Breast epithelium (tissue), 4 donors: ENCODE results near the gene PRKN. TPM values are rescaled to one million over a fixed set of nuclear protein-coding genes. Genes with fewer than 3 reads are reported as not detected.

Source experiments
- DNase-seq, 2 donors: peaks; one replicate each; pipeline ENCODE4 v3.0.0-alpha.2; 2019; ENCODE audit warnings: low spot score in 2 of 2
- H3K27ac ChIP-seq, 2 donors: fragments of 200-600 bp; sonication (generic) in 1 of 2; one replicate each; pipeline ENCODE4 v1.5.1; 2016 to 2019; ENCODE audit warnings: mild to moderate bottlenecking in 1 of 2
- H3K27me3 ChIP-seq, 2 donors: fragments of 200-600 bp; sonication (generic) in 1 of 2; one replicate each; pipeline versions ENCODE4 v1.5.1 to v1.6.0; 2017 to 2019; ENCODE audit warnings: control low read depth in 1 of 2, mild to moderate bottlenecking in 1 of 2
- H3K36me3 ChIP-seq: fragments of 200-600 bp; one replicate; pipeline ENCODE4 v1.5.1; 2019
- H3K4me1 ChIP-seq, 2 donors: fragments of 200-600 bp; sonication (generic); one replicate each; pipeline ENCODE4 v1.5.1; 2016 to 2019; ENCODE audit warnings: control low read depth in 1 of 2
- H3K4me3 ChIP-seq, 3 donors: fragments of 200-600 bp; sonication (generic); 1 replicate in 2 of 3; 2 replicates in 1 of 3; pipeline ENCODE4 v1.5.1; 2016 to 2019; ENCODE audit warnings: mild to moderate bottlenecking in 3 of 3, moderate library complexity in 2 of 3
- H3K9me3 ChIP-seq, 2 donors: fragments of 200-600 bp; sonication (generic) in 1 of 2; one replicate each; pipeline ENCODE4 v1.5.1; 2016 to 2019; ENCODE audit warnings: control low read depth in 1 of 2
- CTCF ChIP-seq, 3 donors: fragments of 450-650 bp; IDR thresholded peaks; one replicate each; pipeline ENCODE4 v1.5.1; 2016 to 2017; ENCODE audit warnings: antibody characterized with exemption in 3 of 3, mild to moderate bottlenecking in 3 of 3, moderate library complexity in 3 of 3
- POLR2A ChIP-seq: fragments of 450-650 bp; IDR thresholded peaks from one replicate; pipeline ENCODE4 v1.6.1; 2016; ENCODE audit warnings: antibody characterized with exemption, mild to moderate bottlenecking, moderate library complexity
- POLR2AphosphoS5 ChIP-seq, 3 donors: sonication (generic); formaldehyde crosslinking; IDR thresholded peaks; one replicate each; pipeline ENCODE4 v1.6.1; 2017; ENCODE audit warnings: antibody characterized with exemption in 3 of 3
- intact Hi-C: fragments of 100-400 bp; cut with DNase I; formaldehyde crosslinking; loops from one replicate; pipeline ENCODE4 v1.15.1; 2023; ENCODE audit warnings: low total_unique reads
- total RNA-seq, 3 donors: library from RNA; depleted of rRNA; stranded (reverse); fragments of >200 nt; gene quantifications; one replicate each; pipeline ENCODE4 v1.1.0, GENCODE V29; 2016

PRKN gene
- total RNA-seq, 3 donors from 2014 or later = 7.2 to 19.0 (median 11.2) TPM

- no peaks in the 10 kb centered on the region for H3K9me3 ChIP-seq
- intact Hi-C loops = no loop called here
- no peak for DNase-seq
- no peak for TF ChIP-seq POLR2A
- no peak for TF ChIP-seq POLR2AphosphoS5 (IDR thresholded peaks at IDR 0.05)
- no peak for TF ChIP-seq CTCF (IDR thresholded peaks at IDR 0.05)
- no peaks in the 10 kb centered on the region for H3K4me1 ChIP-seq
- H3K4me3 ChIP-seq = no peak overlapping the region
- H3K27ac ChIP-seq = no peak overlapping the region
- H3K27me3 ChIP-seq = no peaks in the 10 kb centered on the region
- H3K36me3 ChIP-seq = no peaks in the 10 kb centered on the region
Observed at GRCh38 chr6:162147805-162148204, 579.8 kb downstream of the PRKN start.

- TF ChIP-seq POLR2A = no peak
- no peak for TF ChIP-seq POLR2AphosphoS5 (IDR thresholded peaks at IDR 0.05)
- TF ChIP-seq CTCF (IDR thresholded peaks at IDR 0.05) = no peak
- Histone ChIP-seq H3K9me3 (no peaks in the 10 kb centered on the region), H3K27me3 (no peaks in the 10 kb centered on the region), H3K4me1 (no peaks in the 10 kb centered on the region), H3K4me3 (no peak overlapping the region), H3K27ac (no peak overlapping the region), H3K36me3 (no peaks in the 10 kb centered on the region)
- no peak for DNase-seq
- intact Hi-C loops = no loop called here
Observed at GRCh38 chr6:162147281-162147680, 580.3 kb downstream of the PRKN start.

GRCh38 chr6:162140251-162140852 is 587.2 kb downstream of the PRKN start:
- intact Hi-C loops = no loop called here
- TF ChIP-seq CTCF (IDR thresholded peaks at IDR 0.05) (no peak), POLR2AphosphoS5 (IDR thresholded peaks at IDR 0.05) (no peak), POLR2A (no peak)
- Histone ChIP-seq H3K36me3 (no peaks in the 10 kb centered on the region), H3K27ac (no peak overlapping the region), H3K4me1 (no peaks in the 10 kb centered on the region), H3K4me3 (no peak overlapping the region), H3K27me3 (no peaks in the 10 kb centered on the region), H3K9me3 (peaks cover 10 to 14% of the 10 kb centered on the region in 2 donors)
- DNase-seq = no peak

- Histone ChIP-seq H3K27me3 (no peaks in the 10 kb centered on the region), H3K27ac (no peak overlapping the region), H3K9me3 (peaks cover 0 to 6% of the 10 kb centered on the region in 2 donors), H3K36me3 (no peaks in the 10 kb centered on the region), H3K4me1 (no peaks in the 10 kb centered on the region), H3K4me3 (no peak overlapping the region)
- no peak for DNase-seq
- intact Hi-C loops = no loop called here
- TF ChIP-seq CTCF (IDR thresholded peaks at IDR 0.05) = no peak
- no peak for TF ChIP-seq POLR2A
- no peak for TF ChIP-seq POLR2AphosphoS5 (IDR thresholded peaks at IDR 0.05)
Observed at GRCh38 chr6:162125659-162126058, 601.9 kb downstream of the PRKN start.

- no peaks in the 10 kb centered on the region for H3K4me1 ChIP-seq
- H3K36me3 ChIP-seq = no peaks in the 10 kb centered on the region
- no peak overlapping the region for H3K27ac ChIP-seq
- H3K9me3 ChIP-seq = peaks cover 0 to 6% of the 10 kb centered on the region in 2 donors
- intact Hi-C loops = no loop called here
- H3K27me3 ChIP-seq = no peaks in the 10 kb centered on the region
- no peak overlapping the region for H3K4me3 ChIP-seq
- DNase-seq = no peak
- TF ChIP-seq POLR2AphosphoS5 (IDR thresholded peaks at IDR 0.05) (no peak), POLR2A (no peak), CTCF (IDR thresholded peaks at IDR 0.05) (no peak)
Observed at GRCh38 chr6:162124710-162125435, 602.7 kb downstream of the PRKN start.
